GM19025 (cell line): ENCODE results near the gene LBX2.

Experiments
- ATAC-seq: cut with Tn5 transposase; IDR thresholded peaks from one replicate; pipeline ENCODE4 v1.9.1; 2021; ENCODE audit warnings: mild to moderate bottlenecking, low read depth, moderate library complexity; ENCODE audit not compliant: unreplicated experiment

LBX2 gene

DNA sequence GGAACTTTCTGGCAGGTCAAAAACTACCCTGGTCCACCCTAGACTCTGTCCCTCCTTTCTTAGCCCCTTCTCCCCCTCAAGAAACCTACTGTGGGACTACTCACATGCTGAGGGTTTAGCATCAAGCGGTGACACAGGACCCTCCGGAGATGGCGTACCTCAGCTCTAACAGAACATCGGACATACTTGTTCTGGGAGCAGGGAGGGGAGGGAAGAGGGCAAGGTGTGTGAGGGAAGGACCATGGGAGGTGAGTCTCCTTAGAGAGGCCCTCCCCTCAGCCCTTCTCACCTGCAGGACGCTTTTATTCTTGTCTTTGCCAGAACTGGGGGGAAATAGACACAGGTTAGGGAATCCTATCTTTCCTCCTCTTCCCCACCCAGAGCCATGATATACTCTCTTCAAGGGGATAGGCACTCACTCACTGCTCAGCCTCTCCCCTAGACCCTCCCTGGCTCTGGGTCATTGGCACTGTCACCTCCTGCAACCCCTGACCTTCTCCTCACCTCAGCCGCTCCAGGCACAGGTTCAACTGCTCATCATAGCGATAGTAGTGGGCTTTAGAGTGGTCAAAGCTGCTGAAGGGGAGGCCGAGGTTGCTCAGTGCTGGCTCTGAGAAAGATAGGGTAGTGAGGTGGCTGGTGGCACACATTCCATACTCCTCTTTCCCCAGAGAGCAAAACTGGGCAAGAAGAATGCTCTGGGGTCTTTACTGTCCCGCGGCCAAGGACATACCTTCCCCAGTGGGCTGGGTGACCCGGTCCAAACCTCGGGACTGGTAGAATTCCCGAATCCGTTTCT, 6.2 kb upstream of the LBX2 start:
- ATAC-seq = no peak

- ATAC-seq = no peak
Observed at GRCh38 chr2:74504591-74504990, 5.2 kb upstream of the LBX2 start.

GRCh38 chr2:74503506-74504475, 4.4 kb upstream of the LBX2 start:
- no peak for ATAC-seq

GRCh38 chr2:74502720-74503505, 3.5 kb upstream of the LBX2 start:
- ATAC-seq = peak; percentile 37

GRCh38 chr2:74502147-74502719, 2.8 kb upstream of the LBX2 start:
- no peak for ATAC-seq

GRCh38 chr2:74501335-74502071, 2.1 kb upstream of the LBX2 start:
- ATAC-seq = no peak

GRCh38 chr2:74500578-74500946, 1.2 kb upstream of the LBX2 start:
- no peak for ATAC-seq

GRCh38 chr2:74499940-74500577, 656 bp upstream of the LBX2 start:
- no peak for ATAC-seq

DNA sequence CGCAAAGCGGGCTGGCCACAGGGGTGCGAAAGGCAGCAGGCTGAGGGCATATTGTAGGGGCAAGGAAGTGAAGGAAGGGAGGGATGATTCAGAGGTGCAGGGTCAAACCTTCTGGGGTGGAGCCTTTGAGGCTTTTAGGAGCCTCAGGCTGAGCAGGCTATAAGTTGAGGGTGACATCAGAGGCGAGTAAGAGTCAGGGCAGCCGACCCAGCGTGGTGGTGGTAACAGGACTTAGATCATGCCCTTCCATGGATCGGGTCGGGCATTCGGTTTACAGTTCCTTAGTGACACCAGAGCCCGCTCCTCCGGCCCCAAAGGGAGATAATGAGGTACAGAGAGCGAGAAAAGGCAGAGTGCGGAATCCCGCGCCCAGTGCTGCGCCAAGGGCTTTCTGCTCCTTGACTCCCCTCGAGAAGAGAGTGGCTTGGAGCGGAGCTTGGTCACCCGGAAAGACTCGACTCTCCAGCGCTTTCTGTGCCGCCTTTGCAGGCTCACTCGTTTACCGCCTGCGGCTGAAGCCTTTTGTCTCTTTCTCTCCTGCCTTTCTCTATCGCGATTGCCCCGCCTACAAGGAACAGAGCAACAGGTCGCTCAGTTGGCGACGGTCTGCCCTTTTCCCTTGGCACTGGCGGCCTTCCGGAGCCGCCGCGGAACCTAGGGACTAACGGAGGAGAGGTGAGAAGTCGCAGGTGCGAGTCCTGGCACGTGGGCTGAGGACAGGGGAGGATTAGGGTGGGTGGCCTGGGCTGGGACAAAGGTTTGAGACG, 720 bp downstream of the LBX2 start:
- ATAC-seq = no peak

- no peak for ATAC-seq
Observed at GRCh38 chr2:74497777-74498499, 1.5 kb downstream of the LBX2 start.

DNA sequence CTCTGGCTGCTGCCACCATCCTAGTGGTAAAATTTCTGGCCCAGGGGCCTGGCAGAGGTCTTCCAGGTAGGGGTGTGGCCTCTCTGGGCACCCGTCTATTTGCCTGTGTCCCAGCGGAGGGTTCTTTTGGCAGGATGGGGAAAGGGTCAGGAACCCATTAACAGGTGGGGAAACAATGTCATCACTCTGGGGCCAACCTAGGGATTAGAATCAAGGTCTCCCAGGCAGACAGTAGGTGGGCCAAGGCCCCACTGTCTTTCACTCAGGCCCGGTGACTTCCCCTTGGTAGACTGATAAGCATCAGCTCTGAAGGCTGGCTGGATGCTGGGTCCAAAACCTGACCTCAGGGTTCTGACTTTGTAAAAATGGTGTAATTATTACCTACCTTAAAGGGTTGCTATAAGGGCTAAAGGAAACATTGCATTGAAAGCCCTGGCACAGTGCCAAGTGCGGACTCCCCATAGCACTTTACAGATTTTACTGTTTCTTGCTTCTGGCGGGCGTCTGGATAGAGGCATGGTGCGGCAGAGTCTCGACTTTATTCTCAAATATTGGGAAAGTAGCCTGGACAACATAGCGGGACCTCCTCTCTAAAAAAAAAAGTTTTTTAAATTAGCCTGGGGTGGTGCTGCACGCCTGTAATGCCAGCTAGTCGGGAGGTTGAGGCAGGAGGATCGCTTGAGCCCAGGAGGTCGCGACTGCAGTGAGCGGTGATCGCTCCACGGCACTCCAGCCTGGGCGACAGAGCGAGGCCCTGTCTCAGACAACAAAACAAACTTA, 2.2 kb downstream of the LBX2 start:
- ATAC-seq = no peak

DNA sequence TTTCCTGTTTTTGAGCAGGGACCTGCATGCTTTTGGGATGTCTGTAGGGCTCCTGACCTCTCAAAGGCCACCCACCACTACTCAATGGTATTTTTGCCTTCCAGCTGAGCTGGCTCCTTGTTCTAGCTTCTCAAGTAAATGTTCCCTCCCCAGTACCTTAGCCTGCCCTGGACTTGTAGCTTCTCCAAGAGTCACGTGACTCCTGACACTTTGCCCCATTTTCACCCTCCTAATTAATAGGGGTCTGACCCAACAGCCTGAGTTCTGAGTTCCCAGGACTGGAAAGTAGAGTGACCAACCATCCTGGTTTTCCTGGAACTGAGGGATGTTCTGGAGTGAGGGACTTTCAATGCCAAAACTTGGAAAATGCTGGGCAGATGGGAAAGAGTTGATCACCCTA, 4.0 kb downstream of the LBX2 start:
- ATAC-seq = no peak

- ATAC-seq = no peak
Observed at GRCh38 chr2:74493546-74493945, 5.9 kb downstream of the LBX2 start.

- no peak for ATAC-seq
Observed at GRCh38 chr2:74491648-74492544, 7.5 kb downstream of the LBX2 start.

DNA sequence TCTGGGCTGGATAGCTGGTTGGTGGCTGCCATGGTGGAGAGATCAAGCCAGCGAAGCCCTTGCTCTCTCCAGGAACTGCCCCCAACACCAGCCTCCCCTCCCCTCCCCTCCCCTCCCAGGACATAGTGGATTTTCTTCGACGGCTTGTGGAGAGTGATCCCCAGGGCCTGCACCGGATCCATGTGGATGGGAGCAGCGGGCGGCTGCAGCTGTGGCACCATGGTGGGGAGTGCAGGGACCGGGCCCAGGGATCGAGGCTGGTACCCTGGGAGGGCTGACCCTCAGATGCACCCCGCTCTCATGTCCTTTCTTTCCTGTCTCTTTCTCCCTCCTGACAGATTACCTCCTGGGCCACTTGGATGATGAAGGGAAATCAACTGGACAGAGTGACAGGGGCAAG, 9.5 kb downstream of the LBX2 start:
- ATAC-seq = no peak
